Frontal cortex (tissue), 4 donors: ENCODE measurements around the gene TTLL8. TPM values are rescaled to one million over a fixed set of nuclear protein-coding genes. Genes with fewer than 3 reads are reported as not detected.
A peak's percentile ranks its signal among the peaks of the same experiment; 100 is the strongest.

ENCODE experiments used
- DNase-seq, 2 donors: peaks; one replicate each; pipeline ENCODE4 v3.0.0; 2012; ENCODE audit warnings: low spot score in 2 of 2
- FAIRE-seq: peaks from 2 replicates; lab custom pipeline; 2012; peaks lifted over from hg19 to GRCh38; lab: Jason Lieb, UNC
- total RNA-seq: library from RNA; depleted of rRNA; stranded (reverse); fragments of >200 nt; gene quantifications from one replicate; pipeline ENCODE4 v1.2.3, GENCODE V29; 2014
- donor health status: control.
- donor health status: control.
- donor health status: control.

The TTLL8 gene
- total RNA-seq, 1 donor from 2014 or later: not detected

DNA sequence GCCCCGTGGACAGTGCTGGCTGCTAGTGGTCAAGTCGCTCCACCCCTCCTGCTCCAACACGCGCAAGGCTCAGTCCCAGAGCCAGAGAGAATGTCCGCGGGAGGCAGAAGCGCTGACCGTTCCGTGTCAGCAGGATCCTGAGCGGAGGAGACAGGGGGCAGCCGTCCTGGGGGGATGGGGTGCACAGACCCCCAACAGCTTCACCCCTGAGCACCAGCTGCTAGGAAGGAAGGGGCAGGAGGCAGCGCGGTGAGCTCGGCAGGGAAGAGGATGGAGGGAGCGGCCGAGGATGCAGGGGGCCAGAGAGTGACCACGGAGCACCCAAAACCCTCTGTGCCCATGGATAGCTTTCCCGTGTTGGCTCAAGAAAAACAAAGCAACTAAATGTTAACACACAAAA, 6.4 kb upstream of the TTLL8 start:
- FAIRE-seq (no peak), DNase-seq (no peak)

DNA sequence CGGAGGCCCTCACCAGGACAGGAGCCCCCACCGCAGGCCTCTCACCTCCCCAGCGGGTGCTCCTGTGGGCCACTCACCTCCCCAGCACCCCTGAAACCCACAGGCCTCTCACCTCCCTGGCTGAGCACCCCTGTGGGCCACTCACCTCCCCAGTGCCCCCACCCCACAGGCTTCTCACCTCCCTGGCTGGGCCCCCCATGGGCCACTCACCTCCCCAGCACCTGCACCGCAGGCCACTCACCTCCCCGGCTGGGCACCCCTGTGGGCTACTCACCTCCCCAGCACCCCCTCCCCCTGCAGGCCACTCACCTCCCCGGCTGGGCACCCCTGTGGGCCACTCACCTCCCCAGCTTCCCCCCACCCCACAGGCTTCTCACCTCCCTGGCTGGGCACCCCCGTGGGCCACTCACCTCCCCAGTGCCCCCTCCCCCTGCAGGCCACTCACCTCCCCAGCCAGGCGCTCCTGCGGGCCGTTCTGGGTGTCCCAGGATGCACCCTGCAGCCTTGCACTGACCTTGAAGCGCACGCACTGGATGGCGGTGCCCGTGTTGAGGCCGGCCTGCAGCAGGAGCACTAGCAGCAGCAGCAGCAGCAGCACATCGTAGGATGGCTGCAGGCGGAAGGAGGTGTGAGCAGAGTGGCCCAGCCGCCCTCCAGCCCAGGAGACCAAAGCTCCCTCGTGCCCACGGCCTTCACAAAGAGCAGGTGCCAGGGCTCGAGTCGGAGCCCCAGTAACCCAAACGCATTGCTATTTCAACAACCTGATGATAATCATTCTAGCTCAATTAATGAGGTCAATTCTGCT, 5.7 kb upstream of the TTLL8 start:
- DNase-seq (no peak), FAIRE-seq (no peak)

DNA sequence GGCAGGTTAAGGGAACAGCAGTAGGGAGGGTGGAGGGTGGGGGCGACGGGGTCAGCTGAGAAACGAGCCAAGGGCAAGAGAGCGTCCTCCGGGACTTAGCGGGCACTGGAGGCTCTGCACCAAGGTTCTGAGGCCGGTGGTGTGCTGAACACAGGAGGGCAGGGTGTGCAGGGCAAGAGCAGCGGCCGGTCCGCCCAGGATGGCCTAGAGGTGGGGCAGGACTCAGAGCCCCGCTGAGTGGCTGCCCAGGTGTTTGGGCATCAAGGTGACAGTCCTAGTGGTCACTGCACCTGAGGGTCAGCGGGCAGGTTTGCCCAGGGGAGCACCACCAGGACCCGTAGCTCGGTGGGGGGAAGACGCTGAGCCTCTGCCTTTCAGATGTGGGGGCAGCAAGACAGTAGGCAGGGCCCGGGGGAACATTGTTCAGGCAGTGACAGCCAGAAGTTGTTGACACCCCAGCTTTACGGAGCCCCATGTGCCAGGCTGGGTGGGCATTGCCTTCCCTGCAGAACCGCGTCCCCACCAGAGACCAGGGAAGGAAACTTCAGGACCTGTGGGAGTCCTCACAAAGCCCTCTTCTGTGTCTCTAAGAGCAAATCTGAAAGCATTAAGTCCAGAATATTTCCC, 4.5 kb upstream of the TTLL8 start:
- FAIRE-seq: no peak

DNA sequence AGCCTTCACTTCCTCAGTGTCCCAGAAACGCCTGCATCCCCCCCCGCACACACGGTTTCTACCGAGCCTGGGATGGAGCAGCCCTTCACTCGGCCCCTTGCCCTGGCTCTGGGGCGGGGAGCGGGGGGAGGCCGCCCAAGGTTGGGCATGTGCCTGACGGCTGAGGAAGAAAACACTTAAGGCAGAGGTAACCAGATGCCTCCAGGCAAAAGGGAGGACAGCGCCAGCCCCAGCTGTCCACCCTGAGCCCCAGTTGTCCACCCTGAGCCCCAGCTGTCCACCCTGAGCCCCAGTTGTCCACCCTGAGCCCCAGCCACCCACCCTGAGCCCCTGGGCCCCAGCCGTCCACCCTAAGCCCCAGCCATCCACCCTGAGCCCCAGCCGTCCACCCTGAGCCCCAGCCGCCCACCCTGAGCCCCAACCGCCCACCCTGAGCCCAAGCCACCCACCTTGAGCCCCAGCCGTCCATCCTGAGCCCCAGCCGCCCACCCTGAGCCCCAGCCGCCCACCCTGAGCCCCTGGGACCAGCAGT, 3.8 kb upstream of the TTLL8 start:
- DNase-seq: no peak
- FAIRE-seq: no peak

More for the DNA sequence above, 4.5 kb upstream of the TTLL8 start:
- no peak for DNase-seq

DNA sequence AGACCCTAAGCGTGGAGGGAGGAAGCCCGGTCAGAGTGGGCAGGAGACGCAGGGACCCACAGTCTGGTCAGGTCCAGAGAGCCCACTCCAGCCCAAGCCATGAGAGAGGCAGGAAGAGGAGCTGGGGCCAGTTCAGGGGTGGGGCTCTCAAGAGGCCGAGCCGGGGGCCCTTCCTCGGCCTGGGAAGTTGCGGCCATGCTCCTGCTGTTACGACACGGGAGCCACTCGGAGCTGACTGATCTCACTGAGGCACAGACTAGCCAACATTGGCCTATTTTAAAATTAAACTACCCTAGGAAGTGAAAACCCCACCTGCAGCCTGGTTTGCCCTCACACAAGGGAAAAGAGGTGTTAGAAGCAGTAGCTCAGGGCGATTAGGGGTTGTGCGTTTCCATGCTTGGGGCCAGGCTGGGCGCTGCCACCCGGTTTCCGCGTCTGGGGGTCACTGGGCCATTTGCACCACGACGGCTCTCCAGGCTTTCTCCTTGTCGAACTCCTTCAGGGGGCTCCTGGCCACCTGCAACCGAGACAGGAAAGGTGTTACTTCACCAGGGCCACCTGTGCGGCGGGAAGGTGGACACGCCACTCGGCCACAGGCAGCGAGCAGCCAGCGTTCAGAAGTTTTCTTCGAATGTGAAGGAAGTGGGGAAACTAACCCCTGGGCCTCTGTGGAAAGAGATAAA, 3.2 kb upstream of the TTLL8 start:
- no peak for FAIRE-seq

DNA sequence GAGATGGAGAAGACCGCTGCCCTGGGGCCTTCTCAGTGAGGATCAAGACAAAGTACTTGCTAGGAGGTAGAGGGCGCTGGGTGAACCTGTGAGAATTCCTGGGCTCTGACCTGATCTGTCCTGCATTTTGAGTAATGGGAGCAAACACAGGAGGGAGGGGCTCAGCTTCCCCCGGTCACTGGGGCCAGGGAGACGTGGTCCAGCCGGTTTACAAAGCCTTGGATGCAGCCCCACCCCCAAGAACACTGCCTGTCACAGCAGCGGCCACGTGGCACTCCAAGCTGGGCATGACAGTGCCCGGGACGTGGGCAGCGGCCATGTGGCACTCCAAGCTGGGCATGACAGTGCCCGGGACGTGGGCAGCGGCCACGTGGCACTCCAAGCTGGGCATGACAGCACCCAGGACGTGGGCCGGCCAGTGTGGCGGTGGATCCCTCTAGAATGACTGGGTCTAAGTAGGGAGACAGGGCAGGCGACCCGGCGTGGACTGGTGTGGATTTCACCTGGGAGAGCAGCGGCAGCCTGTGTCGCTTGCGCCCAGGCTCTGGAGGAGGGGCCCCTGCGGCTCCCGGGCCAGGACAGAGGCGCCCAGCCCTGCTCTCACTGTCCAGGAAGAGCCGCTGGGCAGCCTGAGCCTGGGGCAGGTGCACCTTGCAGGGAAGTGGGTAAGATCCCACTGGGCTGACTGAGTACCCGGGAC, 2.5 kb upstream of the TTLL8 start:
- FAIRE-seq: no peak
- DNase-seq: no peak

More for the DNA sequence above, 3.2 kb upstream of the TTLL8 start:
- no peak for DNase-seq

DNA sequence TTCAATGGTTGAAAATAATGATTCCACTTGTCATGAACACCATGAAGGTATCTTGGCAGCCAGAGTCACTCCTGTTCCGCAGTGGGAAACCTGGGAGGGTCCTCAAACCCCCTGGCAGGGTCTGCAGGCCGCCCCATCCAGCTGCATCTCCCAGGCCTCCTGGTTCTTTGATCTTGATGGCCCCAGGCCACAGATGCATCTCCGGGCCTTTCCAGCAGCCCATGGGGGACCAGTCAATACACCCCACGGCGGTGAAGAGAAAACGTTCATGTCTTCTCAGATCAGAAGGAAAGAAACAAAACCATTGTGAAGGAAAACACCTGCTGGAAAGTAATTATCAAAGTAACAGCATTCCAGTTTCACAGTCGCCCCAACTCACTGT, 1.8 kb upstream of the TTLL8 start:
- no peak for DNase-seq
- no peak for FAIRE-seq

DNA sequence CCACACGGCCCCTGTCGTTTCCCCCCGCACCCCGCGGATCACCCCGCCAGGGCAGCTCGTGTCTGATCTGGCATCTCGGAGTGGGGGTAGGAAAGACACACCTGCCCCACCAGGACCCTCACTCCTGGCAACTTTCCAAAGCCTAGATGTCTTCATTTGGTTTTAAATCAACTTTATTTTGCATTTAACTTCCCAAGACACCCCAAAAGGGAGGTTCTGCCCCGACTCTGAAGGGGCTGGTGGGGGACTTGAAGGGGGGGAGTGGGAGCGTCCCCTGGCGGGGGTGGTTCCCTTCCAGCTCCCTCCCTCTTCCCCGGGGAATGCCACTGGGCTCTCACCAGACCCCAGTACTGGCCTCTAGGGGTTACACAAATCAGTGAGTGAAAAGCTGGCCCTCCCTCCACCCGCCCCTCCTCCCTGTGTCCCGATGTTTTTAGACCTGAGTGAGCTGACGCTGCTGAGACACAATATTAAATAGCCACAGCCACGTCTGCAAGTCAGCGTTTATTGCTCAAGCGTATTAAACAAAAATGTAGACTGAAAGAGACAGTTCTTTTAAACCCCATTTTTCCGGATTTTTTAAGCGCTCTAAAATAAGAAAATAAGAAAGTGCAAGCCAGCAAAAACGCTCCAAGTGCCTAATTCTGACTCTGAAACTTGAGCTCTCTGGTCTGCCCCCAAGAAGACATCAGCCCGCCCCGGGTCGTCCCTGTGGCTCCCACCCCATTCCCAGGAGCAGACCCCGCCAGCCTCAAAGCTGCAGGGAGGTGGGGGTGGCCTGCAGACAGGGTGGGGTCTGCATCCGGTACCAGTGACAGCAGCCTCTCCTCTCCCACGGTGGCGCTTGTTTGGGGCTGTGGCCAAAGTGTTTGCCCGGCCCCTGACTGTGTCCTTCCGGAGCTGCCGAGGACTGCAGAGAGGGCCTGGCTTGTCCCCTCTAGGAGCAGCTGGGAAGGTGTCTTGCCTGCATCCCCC, 1.1 kb upstream of the TTLL8 start:
- DNase-seq (peak; percentile 50 to 67), FAIRE-seq (no peak)

DNA sequence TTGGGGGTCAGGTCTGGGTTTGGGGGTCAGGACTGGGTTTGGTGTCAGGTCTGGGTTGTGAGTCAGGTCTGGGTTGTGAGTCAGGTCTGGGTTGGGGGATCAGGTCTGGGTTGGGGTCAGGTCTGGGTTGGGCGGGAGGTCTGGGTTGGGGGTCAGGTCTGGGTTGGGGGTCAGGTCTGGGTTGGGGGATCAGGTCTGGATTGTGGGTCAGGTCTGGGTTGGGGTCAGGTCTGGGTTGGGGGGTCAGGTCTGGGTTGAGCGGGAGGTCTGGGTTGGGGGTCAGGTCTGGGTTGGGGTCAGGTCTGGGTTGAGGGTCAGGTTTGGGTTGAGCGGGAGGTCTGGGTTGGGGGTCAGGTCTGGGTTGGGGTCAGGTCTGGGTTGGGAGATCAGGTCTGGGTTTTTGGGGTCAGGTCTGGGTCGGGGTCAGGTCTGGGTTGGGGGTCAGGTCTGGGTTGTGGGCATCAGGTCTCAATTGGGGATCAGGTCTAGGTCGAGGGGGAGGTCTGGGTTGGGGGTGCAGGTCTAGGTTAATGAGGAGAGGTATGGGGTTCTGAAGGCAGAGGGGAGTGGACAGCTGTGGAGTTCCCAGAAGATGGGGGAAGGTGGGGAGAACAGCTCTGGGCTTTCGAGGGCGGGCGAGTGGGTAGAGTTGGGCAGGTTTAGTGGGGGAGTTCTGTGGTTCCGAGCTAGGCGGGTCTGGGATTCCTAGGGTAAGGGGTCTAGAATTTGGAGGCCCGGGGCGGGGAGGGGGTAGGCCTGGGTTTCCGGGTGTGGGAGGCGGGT, 629 bp downstream of the TTLL8 start:
- DNase-seq: no peak
- no peak for FAIRE-seq

DNA sequence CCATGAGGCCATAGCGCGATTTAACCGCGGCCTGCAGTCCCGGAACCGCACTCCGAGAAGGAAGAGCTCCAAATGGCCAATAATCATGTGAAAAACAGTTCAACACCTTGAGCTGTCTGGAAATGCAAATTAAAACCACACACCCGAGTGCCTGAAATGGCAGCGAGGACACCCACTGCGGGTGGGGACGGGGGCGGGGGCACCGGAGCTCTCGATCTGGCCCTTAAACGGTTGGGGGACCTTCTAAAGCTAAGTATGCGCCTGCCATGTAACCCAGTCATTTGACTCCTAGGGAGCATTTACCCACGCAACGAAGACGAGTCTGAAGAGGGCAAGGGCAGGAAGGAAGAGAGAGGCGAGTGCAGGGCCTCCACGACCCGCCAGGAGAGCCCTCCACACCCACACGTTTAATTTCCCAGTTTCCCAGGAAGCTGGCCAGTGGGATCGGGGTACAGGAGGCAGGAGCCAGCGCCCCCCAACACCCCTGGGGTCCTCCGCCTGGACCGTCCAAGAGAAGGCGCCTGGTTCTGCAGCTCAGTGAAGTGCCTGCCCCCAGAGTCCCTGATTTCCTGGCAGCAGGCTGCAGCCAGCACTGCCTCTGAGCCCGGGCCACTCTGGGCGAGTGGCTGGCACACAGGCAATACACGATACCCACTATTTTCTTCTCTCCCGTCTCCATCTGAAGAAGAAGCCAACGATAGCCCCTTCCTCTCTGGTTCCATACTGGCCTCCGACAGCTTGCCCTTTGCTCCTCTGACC, 1.7 kb downstream of the TTLL8 start:
- no peak for DNase-seq
- no peak for FAIRE-seq

DNA sequence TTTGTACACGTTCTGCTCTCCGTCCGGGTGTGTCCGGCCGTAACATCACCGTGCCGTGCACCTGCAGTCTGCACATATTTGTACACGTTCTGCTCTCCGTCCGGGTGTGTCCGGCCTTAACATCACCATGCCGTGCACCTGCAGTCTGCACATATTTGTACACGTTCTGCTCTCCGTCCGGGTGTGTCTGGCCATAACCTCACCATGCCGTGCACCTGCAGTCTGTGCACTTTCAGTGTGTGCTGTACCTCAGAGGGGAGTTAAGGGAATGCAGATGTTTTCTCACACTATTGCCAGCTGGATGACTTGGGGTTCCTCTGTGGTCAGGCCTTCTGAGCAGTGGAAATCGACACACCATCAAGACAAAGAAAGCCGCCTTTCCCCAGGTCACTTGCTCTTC, 4.2 kb downstream of the TTLL8 start:
- no peak for FAIRE-seq

DNA sequence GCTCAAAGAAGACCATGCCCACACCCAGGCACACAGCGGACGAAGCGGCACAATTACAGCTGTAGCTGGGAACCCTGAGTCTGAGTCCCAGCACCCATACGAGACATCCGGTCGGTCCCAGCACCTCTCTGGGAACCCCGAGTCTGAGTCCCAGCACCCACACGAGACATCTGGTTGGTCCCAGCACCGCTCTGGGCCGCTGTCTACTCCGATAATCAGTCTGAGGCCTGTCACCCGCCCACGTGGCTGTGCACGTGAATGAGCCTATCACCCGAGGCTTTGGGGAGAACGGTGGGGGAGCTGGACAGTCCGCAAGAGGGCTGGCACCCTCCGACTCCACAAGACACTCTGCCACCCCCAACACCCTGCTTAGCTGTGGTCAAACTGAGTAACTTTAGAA, 6.2 kb downstream of the TTLL8 start:
- DNase-seq (no peak), FAIRE-seq (no peak)

More for the DNA sequence above, 4.2 kb downstream of the TTLL8 start:
- no peak for DNase-seq

DNA sequence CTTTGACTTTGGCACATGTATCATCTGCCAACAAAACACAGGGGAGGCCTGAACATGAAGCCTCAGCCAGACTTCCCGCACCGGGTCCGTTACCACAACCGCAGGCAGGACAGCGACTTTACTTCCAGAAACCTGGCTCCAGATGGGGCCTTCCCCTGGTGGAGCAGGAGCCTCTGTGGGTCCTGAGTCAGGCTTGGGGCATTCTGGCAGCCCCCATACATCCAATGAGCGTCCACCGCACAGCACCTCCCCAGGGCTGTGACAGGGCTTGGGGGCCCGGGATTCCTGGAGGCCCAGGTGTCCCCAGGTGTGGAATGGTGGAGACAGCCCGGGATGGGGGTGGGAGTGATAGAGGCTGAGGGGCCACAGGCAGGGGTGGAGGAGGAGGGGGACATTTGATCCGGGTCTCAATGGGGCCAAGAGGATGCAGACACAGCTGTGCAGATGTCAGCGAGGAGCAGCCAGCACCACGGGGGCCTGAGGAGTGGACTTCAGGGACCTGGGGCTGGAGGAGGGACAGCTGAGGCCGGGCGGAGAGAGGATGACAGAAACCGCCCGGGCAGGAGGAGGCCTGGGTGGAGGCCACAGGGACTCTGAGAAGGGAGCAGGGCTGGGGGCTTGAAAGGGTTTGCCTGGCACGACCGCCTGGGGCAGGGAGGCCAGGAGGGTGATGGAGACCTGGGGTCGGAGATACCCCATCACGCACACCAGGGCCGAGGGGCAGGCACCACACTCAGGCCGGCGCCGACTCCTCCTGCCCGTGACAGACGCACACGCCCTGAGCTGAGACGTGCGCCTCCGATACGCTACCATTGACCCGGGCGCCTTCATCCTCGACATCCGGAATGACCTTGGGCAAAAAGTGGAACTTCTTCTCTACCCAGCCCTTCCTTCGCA, 8.6 kb downstream of the TTLL8 start:
- no peak for DNase-seq
- no peak for FAIRE-seq

DNA sequence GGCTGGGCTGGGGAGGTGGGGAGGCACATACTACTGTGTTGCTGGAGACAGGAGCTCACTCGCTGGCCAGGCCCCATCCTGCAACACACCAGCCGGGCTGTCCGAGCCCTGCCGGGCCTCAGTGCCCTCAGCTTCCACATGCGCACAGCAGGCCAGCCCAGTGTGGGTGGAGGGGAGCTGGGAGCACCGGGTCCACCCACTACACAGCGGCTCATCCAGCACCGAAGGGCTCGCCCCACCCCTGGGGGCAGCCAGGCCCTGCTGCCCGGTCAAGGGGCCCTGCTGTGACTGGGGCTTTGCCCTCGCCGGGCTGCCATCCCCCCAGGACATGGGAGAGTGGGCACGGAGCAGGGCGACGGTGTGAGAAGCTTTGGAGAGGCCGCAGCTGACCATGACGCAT, 9.3 kb downstream of the TTLL8 start:
- DNase-seq: no peak
- FAIRE-seq: no peak

DNA sequence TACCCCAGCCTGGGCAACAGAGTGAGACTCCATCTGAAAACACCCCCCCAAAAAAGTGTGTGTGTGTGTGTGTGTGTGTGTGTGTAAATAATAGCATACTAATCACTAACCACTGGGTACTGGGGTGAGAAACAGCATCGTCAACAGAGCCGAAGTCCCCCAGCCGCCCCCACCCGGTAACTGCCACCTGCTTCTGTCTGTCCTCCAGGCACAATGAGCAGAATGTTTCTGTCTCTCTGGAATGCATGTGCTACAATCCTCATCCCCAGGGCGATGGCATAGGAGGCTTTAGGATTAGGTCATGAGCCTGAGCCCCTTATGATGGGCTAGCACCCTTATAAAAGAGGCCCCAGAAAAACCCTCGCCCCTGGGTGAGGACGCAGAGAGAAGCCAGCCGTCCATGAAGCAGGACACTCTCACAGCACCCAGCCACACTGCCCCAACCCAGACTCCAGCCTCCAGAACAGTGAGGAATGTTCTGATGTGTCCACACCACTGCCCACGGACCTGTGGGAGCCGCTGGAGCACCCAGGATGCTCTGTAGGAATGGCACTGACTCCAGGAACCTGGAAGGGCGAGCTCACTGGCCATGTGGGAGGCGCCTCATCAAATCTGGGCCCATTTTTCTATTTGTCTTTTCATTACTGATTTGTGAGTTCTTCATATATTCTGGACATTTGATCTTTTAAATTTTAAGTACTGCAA, 9.9 kb downstream of the TTLL8 start:
- FAIRE-seq: no peak
- no peak for DNase-seq

DNA sequence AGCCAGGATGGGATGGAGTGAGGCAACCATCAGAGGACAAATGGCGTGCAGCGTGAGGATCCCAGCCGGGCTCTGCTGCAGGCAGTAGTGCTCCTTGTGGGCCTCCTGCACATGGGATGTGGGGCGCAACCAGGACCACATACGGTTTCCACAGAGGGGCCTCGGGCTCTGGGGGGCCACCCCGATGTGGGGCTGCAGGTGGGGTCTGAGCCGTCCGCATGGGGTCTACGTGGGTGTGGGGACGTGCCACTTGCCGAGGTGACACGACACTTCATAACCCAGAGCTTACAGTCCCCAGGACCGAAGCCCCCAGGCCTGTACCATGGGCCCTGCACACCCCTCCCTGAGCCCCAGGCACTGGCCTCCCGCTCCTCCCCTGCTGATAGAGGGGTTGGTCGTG, 10.8 kb downstream of the TTLL8 start:
- no peak for FAIRE-seq

More for the DNA sequence above, 10.8 kb downstream of the TTLL8 start:
- DNase-seq: no peak
